ENCODE measurements around the gene SUPT16H. TPM values are rescaled to one million over a fixed set of nuclear protein-coding genes. Genes with fewer than 3 reads are reported as not detected.

Gene SUPT16H
- total RNA-seq, 4 donors from 2014 or later = 47.5 to 69.0 (median 60.7) TPM

- DNase-seq (ENCODE audit: low spot score in 2 of 2) = no peak
- no peaks in the 10 kb centered on the region for H3K36me3 ChIP-seq
- WGBS, 2 donors = 51 to 55% methylated on average over 8 of the region's 8 CpGs
- H3K4me3 ChIP-seq = no peak overlapping the region
- peaks cover 0 to 6% (median 3%) of the 10 kb centered on the region in 4 donors for H3K4me1 ChIP-seq
- TF ChIP-seq POLR2A (IDR thresholded peaks at IDR 0.05) = no peak
- TF ChIP-seq CTCF (IDR thresholded peaks at IDR 0.05) = no peak
- H3K27me3 ChIP-seq = no peaks in the 10 kb centered on the region
- no peak overlapping the region for H3K27ac ChIP-seq
- no peaks in the 10 kb centered on the region for H3K9me3 ChIP-seq
Observed at GRCh38 chr14:21302013-21302835, 81.6 kb downstream of the SUPT16H start.

Small RNA genes within 50 kb of the gene (small RNA-seq; reads per million reads assigned to genes)
- not detected for gene RN7SL650P
- gene SNORD8 = 11,015 reads per million, percentile 100 among the genes with 10 or more reads in this experiment
- gene SNORD9 = 28.5 reads per million, percentile 93 among the genes with 10 or more reads in this experiment

Other genes with a start within 250 kb of the SUPT16H start
- gene OR5AU1, start 228.0 kb downstream of the SUPT16H start, total RNA-seq = under 1 TPM in 1 of 4 donors, not detected in 3; 0.39 TPM
- gene HNRNPC, start 114.6 kb downstream of the SUPT16H start, total RNA-seq = 100 to 1,000 TPM; 349 to 485 (median 426) TPM
- gene RPGRIP1, start 103.9 kb downstream of the SUPT16H start, total RNA-seq = under 1 TPM in 3 of 4 donors, not detected in 1; 0.22 to 0.90 (median 0.78) TPM
- gene CHD8, start 72.1 kb upstream of the SUPT16H start, total RNA-seq = 10 to 100 TPM; 45.9 to 68.2 (median 65.6) TPM
- gene RAB2B, start 92.9 kb upstream of the SUPT16H start, total RNA-seq = 10 to 100 TPM; 20.6 to 33.9 (median 26.2) TPM
- gene TOX4, start 93.2 kb upstream of the SUPT16H start, total RNA-seq = 10 to 100 TPM; 28.0 to 45.2 (median 39.9) TPM
- gene METTL3, start 127.3 kb upstream of the SUPT16H start, total RNA-seq = 10 to 100 TPM; 45.3 to 65.4 (median 58.6) TPM
- 10 to 100 TPM in 2 of 4 donors, 1 to 10 TPM in 2; 8.5 to 11.7 (median 9.3) TPM for gene SALL2, start 142.3 kb upstream of the SUPT16H start, total RNA-seq
- under 1 TPM in 1 of 4 donors, not detected in 3; 0.44 TPM for gene OR10G3, start 196.1 kb upstream of the SUPT16H start, total RNA-seq